UCSD-AML1 (cell line): Measurements from ENCODE around the gene CHRM2.

ENCODE experiments used
- DNase-seq: peaks from one replicate; lab custom pipeline; 2025; ENCODE audit not compliant: unreplicated experiment; lab: John Stamatoyannopoulos, UW

The CHRM2 gene

GRCh38 chr7:136956232-136956631 is 87.8 kb downstream of the CHRM2 start:
- no peak for DNase-seq

GRCh38 chr7:136956671-136957070 is 88.2 kb downstream of the CHRM2 start:
- DNase-seq: no peak

- no peak for DNase-seq
These were observed 88.9 kb downstream of the CHRM2 start for GRCh38 chr7:136957391-136957790.

GRCh38 chr7:136958016-136958415 is 89.6 kb downstream of the CHRM2 start:
- no peak for DNase-seq

- no peak for DNase-seq
These were observed 95.9 kb downstream of the CHRM2 start for GRCh38 chr7:136964347-136964746.

- no peak for DNase-seq
These were observed 98.4 kb downstream of the CHRM2 start for GRCh38 chr7:136966825-136967224.

- DNase-seq: no peak
These were observed 101.3 kb downstream of the CHRM2 start for GRCh38 chr7:136969761-136970160.

- no peak for DNase-seq
These were observed 103.3 kb downstream of the CHRM2 start for GRCh38 chr7:136971776-136972175.

GRCh38 chr7:136976504-136977251 is 108.2 kb downstream of the CHRM2 start:
- no peak for DNase-seq

- DNase-seq: no peak
These were observed 124.9 kb downstream of the CHRM2 start for GRCh38 chr7:136993377-136993776.

- no peak for DNase-seq
These were observed 129.3 kb downstream of the CHRM2 start for GRCh38 chr7:136997735-136998134.

GRCh38 chr7:136998495-136998894 is 130.0 kb downstream of the CHRM2 start:
- DNase-seq: no peak

GRCh38 chr7:137000621-137001020 is 132.2 kb downstream of the CHRM2 start:
- no peak for DNase-seq

- no peak for DNase-seq
These were observed 132.6 kb downstream of the CHRM2 start for GRCh38 chr7:137001041-137001440.

GRCh38 chr7:137001478-137001877 is 133.0 kb downstream of the CHRM2 start:
- no peak for DNase-seq

- DNase-seq: no peak
These were observed 134.6 kb downstream of the CHRM2 start for GRCh38 chr7:137003086-137003485.

GRCh38 chr7:137003566-137003965 is 135.1 kb downstream of the CHRM2 start:
- no peak for DNase-seq

GRCh38 chr7:137005873-137006272 is 137.4 kb downstream of the CHRM2 start:
- DNase-seq: no peak

- no peak for DNase-seq
These were observed 137.8 kb downstream of the CHRM2 start for GRCh38 chr7:137006293-137006692.

- no peak for DNase-seq
These were observed 138.7 kb downstream of the CHRM2 start for GRCh38 chr7:137007001-137007694.

GRCh38 chr7:137009404-137009803 is 141.0 kb downstream of the CHRM2 start:
- no peak for DNase-seq

- no peak for DNase-seq
These were observed 146.6 kb downstream of the CHRM2 start for GRCh38 chr7:137015015-137015414.

GRCh38 chr7:137017221-137017620 is 148.8 kb downstream of the CHRM2 start:
- no peak for DNase-seq
